ENCODE data around the gene SIPA1L2.

The SIPA1L2 gene, protein sequence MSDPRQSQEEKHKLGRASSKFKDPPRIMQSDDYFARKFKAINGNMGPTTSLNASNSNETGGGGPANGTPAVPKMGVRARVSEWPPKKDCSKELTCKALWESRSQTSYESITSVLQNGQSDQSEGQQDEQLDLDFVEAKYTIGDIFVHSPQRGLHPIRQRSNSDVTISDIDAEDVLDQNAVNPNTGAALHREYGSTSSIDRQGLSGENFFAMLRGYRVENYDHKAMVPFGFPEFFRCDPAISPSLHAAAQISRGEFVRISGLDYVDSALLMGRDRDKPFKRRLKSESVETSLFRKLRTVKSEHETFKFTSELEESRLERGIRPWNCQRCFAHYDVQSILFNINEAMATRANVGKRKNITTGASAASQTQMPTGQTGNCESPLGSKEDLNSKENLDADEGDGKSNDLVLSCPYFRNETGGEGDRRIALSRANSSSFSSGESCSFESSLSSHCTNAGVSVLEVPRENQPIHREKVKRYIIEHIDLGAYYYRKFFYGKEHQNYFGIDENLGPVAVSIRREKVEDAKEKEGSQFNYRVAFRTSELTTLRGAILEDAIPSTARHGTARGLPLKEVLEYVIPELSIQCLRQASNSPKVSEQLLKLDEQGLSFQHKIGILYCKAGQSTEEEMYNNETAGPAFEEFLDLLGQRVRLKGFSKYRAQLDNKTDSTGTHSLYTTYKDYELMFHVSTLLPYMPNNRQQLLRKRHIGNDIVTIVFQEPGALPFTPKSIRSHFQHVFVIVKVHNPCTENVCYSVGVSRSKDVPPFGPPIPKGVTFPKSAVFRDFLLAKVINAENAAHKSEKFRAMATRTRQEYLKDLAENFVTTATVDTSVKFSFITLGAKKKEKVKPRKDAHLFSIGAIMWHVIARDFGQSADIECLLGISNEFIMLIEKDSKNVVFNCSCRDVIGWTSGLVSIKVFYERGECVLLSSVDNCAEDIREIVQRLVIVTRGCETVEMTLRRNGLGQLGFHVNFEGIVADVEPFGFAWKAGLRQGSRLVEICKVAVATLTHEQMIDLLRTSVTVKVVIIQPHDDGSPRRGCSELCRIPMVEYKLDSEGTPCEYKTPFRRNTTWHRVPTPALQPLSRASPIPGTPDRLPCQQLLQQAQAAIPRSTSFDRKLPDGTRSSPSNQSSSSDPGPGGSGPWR (N-terminal part only)

DNA sequence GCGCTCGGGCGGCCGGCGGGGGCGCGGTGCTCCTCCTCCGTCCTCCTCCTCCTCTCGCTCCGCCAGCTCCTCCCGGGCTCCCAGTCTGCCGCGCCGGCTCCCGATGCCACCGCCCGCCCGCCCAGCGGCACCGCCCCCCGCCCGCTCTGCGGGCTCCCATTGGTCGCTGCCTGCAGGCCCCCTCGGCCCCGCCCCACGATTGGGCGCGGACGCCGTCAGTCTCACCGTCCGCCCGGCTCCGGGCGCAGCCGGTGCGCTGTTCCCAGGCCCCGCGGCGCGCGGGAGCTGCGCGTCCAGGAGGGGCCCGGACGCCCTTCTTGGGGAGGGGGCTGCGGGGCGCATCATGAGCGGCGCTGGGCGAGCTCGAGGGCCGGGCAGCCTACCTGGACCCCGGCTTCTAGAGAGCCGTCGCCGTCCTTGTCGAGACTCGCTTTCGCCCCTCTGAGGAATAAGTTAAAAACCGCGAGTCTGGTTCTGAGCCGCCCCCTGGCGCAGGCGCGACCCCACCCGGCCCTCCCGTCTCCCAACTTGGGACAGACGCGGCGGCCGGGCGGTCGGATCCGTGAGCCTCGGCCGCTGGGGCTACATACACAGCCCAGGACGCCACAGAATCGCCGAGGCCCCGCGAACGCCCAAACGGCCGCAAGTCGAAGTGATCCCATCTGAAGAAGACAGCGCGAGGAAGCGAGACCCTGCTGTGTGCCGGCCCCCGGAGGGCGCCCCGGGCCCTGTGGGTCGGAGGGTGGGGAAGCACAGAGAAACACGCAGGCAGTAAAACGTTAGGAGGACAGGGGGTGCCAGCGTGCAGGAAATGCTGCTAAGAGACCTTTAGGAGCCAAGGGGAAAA lies at the start of gene SIPA1L2:
SIPA1L2 (minus strand) TSS at position 87 of the 847 bp plus-strand sequence. CDS start 114,794 bp downstream, outside the sequence.
- DNase-seq = peak; percentile 9 to 59

DNA sequence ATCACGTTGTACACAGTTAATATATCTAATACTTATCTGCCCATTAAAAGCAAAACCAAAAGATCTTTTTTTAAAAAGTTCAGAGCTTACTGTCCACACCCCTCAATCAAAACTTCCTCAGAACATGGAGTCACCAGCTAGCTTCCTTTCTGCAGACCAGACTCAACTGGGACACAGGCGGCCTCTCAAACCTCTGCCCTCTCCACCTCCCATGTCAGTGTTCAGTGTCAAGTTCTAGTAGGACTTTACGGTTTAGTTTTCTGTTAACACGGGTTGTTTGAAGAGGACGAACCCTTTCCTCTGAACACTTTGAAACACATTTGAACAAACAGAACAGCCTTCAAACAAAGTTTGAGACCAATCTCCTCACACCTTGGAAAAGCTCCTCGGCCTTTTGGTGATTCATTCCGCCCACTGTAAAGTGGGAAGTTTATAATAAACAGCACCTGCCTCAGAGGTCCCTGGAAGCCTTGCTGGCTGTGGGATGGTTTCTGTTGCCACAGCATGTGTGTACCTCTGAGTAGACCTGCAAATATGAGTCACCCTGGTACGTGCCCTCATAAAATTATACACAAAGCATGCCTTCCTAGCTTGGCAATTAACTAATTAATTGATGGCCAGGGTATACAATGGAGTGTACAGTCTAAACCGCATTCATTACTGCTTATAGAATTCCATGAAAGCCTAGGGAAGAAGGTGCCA lies 48.4 kb upstream of the SIPA1L2 start:
- DNase-seq = no peak

DNA sequence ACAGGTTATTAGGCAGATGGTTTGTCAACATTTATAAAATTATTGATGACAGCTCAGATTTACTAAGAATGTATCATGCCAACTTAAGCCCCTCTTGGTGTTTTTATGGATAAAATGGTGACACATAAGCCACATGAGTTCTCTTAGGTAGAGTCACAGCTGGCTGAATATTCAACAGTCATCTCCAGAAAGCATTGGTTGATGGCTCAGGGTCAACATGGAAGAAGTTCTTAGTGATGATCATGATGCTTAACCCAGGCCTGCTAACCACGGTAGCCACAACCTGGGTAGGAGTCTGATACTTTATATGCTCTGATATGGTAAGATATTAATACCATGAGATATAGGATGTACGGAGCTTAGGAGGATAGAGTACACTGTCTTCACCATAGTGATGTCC lies 46.4 kb upstream of the SIPA1L2 start:
- DNase-seq = no peak

DNA sequence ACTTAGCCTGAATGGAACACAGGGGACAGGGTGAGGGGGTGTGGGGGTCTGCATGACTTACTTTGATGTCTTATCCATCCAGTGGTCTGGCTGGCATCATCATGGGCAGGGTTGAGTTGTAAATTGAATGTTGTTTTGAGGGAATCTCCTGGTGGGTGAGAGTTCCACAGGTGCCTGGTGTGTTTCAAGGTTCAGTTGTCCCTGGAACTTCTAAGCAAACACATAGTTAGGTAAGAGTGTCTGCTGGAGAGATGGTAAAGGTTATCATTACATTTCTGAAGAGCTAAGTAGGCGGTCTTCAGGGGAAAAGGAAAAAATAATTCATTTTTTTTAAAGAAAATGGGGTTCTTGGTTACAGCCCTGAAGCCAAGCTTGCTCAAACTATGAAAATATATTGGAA lies 46.0 kb upstream of the SIPA1L2 start:
- no peak for DNase-seq

DNA sequence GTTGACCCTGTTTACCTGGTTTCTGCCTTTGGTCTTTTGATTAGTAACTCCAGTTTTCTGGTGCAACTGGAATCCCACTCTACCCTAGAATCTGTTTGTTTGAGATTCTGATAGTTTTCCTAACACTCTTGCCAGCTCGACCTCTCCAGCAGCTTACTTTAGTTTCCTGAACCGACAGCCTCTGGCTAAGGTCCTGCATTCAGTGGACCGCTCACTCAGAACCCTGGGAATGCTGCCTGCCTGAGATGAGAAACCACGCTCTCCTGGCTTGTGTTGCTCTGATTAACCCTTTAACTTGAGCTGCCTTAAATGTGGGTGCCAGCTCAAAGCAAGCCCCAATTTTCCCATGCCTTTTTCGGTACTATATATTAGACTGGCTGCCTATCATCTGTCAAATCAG lies 45.3 kb upstream of the SIPA1L2 start:
- no peak for DNase-seq

DNA sequence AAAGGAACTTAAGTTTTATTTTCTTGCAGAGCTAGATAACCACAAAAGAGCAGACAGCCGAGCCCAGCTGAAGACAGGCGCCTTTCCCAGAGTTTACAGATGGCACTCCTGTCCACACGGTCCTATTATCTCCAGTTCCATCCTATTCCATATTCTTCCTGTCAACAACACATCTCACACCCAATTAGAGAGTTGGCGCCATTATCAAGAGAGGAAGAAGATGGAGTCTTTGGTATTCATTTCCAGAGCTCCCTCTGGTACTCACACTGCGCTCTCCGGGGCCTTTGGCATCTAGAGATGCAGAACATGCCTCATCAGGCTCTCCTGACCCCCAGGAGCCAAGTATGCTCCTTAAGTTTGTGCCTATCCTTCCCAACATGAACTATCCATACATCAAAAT lies 43.3 kb upstream of the SIPA1L2 start:
- DNase-seq = no peak

DNA sequence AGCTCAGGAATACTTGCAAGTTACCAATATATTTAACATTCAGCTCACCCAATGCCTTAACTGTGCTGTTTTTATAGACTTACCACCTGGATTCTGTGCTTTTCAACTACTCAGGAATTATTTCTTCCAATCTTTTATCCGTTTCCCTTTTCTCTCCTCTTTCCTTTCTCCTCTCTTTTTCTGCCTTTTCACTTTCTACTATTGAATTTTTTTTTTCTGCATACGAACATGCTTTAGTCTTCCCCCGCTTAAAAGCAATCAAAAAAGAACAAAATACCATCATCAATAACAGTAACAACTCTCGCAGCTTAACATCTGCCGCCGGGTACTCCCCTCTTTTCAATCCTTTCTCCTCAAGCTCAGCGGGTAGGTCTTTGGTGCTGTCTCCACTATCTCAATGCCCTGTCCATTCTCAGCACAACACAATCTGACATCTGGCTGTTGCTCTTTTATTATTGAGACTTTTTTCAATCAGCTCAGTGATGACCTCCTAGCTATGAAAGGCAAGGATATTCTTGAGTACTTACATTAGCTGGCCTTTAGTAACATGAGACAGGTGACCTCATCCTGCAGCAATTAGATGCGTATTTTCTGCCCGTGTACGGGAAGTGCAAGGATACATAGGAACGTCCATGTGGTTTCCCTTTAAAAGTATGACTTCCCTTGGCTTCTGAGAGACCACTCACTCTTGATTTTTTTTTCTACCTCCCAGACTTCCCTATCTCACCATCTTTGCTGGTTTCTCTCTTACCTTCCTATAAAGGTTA lies 40.2 kb upstream of the SIPA1L2 start:
- DNase-seq = no peak

DNA sequence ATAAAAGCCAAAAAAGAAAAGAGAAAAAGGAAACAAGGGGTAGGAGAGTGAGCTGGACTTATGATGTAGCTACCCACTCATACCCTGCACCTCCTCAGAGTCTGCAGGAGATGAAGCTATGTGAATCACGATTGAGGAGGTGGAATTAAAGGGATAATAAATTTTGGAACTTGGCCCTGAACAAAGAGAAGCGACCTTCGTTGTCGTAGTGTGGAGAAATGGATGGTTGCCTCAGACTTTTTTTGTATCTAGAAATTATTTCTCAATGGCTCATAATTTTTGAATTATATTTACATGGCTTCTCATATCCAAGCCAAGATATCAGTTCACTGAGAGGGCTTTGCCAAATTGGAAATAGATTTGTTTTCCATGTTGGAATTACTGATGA lies 37.8 kb upstream of the SIPA1L2 start:
- no peak for DNase-seq

DNA sequence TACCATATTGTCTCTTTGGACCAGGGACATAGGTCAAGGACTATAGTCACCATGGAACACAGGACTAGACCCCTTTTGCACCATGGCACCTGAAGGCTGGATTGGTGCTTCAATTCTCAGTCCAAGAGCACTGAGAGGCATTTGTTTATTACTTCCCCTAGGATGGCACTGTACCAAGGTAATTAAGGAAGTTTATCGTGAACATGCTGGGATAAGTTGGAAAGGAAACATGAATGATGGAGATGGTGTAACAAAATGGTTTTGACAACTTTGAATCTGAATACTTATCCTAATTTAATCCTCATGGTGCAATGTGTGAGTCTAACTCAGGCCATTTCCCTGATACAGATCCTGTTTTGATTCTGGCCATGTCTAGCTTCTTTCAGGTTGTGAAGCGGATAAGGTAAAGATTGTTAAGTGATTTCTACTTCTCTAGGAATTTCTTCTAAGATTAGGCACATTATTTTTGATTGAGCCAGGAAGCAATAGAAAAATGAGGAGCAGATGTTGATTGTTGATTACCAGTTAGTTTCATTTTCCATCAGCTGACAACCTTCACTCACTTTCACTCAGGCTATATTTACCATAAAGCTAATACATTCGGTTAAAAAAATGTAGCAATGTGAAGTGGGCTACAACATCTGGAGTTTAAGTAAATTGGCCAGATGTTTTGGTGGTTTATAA lies 37.3 kb upstream of the SIPA1L2 start:
- no peak for DNase-seq

DNA sequence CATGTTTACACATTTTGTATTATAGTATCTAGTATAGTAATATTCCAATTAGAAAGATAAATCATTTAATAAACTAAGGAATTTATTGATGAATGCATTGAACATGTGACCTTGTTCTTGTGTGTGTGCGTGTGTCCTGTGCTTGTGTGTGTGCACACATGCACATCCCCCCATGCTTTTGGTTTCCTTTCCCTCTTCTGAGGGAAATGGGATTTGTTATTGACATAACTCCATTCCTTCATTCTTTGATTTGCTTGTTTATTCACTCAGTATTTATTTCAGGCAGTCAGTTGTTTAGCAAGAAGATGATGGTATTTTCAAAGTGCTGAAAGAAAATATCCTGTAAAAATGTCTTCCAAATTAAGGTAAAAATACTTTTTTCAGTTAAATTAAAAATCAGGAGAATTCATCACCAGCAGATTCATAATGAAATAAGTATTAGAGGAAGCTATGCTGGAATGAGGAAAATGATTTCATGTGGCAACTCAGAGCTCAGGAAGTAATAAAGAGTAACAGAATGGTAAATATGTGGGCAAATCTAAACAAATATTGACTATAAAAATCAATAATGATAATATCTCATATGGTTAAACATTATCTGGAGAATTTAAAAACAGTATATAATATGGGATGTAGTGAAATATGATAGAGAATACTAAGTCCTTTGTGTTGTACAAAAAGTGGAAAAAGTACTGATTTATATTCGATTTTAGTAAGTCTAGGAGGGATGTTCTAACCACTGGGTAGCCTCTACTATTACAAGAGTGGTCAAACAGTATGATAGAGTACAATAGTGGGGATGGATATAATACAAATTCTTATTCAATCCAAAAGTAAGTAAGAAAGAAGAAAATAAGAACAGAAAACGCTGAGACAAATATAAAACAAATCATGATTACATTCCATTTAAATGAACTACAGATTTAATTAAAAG lies 35.2 kb upstream of the SIPA1L2 start:
- DNase-seq = no peak

DNA sequence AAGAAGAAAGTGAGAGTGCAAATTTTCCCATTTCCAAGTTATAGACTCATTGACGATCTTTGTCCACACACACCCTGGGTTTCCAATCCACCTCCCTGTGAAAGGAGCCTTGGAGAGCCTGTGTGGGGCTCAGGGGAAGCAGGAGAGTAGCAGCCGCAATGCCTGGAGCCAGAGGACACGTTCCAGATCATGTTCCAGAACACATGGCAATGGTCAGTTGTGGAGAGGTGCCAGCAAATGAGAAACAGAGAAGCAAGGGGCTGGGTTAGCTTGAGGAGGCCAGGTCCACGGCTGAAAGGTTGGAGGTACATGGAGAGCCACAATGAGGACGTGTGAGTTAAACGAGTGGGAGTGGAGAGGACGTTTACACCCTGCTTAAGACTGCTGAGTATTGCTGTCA lies 33.0 kb upstream of the SIPA1L2 start:
- DNase-seq = no peak

DNA sequence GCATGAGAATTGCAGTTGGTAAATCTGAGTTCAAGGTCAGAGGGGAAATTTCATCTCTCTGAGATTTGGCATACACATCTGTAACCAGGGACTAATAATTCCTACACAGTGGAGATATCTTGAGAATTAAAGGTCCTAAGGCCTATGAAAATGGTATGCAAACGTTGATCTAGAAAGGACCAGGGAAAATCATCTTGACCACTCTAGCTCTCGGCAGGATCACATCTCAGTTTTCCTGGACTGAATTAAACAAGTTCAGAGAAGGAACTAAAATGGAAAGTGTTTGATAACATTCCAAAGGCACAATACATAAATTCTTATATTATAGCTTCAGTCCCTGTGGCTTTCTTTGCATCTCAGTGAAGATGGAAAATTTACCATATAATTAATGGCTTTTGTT lies 28.5 kb upstream of the SIPA1L2 start:
- no peak for DNase-seq

DNA sequence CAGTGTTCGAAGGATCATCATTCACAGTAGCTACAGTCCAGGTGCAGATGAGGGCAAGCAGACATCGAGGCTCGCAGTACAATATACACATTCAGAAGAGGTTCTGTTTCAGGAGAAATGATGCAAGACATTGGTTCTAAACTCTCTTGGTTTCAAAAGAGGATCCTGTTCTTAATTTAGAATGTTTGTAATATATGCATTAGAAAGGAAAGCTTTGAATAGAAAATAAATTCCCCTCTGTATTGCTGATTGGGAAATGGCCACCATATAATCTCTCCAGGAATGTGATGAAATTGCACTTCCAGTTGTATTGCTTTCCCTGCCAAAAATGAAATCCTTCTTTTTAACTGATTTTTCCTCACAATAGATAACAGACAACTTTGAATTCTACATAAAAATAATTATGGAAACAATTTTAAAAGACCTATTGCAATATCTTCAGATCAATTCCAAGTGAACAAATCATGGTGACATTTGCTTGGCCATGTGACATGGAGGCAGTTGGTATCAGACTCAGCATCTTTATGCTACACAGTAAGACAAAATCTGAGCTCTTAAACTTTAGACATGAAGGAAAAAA lies 27.6 kb upstream of the SIPA1L2 start:
- no peak for DNase-seq

DNA sequence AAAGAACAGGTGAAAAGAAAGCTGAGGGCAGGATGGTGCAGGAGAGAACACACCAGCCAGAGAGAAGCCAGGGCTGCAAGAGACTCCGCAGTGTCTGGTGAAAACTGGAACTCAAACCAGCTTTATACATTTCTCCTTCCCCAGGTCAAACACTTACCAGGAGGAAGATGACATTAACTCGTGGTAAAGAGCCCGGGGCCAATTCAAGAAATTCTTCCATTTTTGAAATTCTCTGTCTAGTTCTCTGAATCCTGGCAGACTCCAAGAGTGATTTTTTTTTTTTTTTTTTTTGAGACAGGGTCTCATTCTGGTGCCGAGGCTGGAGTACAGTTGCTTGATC lies 25.8 kb upstream of the SIPA1L2 start:
- DNase-seq = no peak

DNA sequence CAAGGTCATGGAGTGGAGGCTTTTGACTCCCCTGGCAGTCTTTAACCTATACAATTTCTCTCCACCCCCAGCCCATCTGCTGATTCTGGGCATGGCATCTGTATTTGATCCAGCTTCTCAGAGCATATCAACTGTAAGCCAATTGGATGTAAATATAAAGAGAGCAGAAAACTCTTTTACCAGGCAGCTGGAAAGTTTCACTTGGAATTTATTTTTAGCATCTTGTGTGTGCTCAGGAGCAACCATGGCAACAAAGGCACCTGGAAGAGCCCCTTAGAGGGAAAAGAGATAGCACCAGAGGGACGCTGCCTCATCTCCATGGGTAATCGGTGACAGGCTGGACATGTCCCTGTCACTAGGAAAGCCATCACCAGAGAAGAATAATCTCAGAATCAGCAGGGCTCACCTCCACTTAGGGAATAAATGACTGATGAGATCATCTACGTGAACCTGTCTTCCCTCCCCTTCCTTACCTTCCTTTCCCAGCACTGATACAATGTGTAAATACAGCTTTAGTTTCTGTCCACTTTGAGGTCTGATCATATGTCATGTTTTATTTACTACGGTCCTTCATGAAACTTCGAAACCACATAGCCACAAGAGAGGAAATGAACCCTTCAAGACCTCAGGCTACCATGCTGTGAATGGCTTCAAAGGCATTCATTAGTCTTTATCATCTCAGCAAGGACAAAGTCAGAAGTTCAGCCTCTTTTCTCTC lies 25.3 kb upstream of the SIPA1L2 start:
- no peak for DNase-seq

DNA sequence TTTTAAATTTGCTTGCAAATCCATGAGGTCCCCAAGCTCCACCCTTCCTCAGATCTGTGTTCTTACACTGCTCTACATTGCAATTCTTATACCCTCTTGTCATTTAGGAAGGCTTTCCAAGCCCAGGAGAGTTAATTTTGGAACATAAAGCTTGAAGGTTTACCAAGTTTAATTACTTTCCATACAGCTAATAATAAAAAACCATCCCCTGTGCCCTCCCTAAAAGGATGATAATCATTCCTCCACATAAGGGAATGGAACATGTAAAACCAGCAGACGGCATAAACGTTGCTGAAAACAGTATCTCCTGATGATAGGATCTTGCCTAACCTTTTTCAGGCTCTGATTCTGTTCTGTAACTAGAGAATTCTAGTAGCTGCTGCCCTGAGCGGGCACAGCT lies 23.9 kb upstream of the SIPA1L2 start:
- no peak for DNase-seq

DNA sequence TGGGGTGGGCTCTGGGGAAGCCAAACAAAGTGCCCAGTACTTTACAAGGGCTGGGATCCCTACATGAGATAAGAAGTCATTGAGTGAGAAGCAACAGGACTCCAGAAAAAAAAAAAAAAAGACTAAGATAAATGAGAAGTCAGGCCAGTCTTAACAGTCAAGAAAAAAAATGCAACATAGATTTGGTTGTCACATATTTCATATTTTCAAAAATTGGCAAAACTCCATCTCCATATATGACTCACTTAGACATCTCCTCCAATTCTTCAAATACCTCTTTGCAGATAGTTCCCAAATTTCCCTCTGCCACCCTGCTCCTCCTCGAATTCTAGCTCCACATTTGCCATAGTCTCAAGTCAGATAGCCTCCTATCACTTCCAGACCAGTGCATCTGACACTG lies 20.9 kb upstream of the SIPA1L2 start:
- no peak for DNase-seq

DNA sequence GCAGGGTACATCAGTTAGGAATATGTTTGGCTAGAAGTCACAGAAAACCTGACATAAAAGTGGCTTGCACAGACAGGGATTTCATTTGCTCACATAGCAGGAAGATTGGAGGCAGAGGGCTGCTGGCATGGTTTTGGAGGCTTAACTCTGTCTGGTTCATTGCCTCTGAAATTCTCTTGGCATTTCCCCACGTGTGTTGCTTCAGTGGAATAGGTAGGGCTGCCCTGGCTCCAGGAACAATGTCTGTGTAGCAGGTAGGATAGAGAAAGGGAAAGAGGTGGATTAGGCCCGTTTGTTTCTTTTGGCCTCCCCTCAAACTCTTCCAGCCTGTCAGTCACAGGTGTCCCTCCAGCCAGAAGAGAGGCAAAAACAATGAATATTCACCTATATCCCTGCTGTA lies 20.5 kb upstream of the SIPA1L2 start:
- DNase-seq = no peak

All from SW 1271 (cell line).